ENCODE measurements around the gene LBR.

Gene LBR

GRCh38 chr1:225442123-225442505 is 14.3 kb upstream of the LBR start:
- DNase-seq: no peak

GRCh38 chr1:225441314-225442122 is 13.7 kb upstream of the LBR start:
- no peak for DNase-seq

- DNase-seq: no peak
Observed at GRCh38 chr1:225440380-225441221, 12.8 kb upstream of the LBR start.

- DNase-seq: no peak
Observed at GRCh38 chr1:225437710-225438437, 10.0 kb upstream of the LBR start.

- no peak for DNase-seq
Observed at GRCh38 chr1:225435957-225436392, 8.1 kb upstream of the LBR start.

- DNase-seq: no peak
Observed at GRCh38 chr1:225435487-225435886, 7.6 kb upstream of the LBR start.

GRCh38 chr1:225435076-225435475 is 7.2 kb upstream of the LBR start:
- no peak for DNase-seq

- DNase-seq: no peak
Observed at GRCh38 chr1:225434046-225434445, 6.2 kb upstream of the LBR start.

GRCh38 chr1:225431081-225431863 is 3.4 kb upstream of the LBR start:
- DNase-seq: no peak

- no peak for DNase-seq
Observed at GRCh38 chr1:225430301-225430700, 2.5 kb upstream of the LBR start.

- DNase-seq: no peak
Observed at GRCh38 chr1:225428881-225429455, 1.1 kb upstream of the LBR start.

GRCh38 chr1:225428068-225428880 is 436 bp upstream of the LBR start:
- peak; percentile 73 to 86 for DNase-seq

GRCh38 chr1:225426395-225427234 is 1.2 kb downstream of the LBR start:
- no peak for DNase-seq

GRCh38 chr1:225425201-225425786 is 2.5 kb downstream of the LBR start:
- DNase-seq: no peak

- no peak for DNase-seq
Observed at GRCh38 chr1:225424562-225425200, 3.2 kb downstream of the LBR start.

- DNase-seq: no peak
Observed at GRCh38 chr1:225423518-225423855, 4.4 kb downstream of the LBR start.

GRCh38 chr1:225422795-225423517 is 4.9 kb downstream of the LBR start:
- no peak for DNase-seq

GRCh38 chr1:225422031-225422605 is 5.7 kb downstream of the LBR start:
- no peak for DNase-seq
